SJCRH30 (cell line): Measurements from ENCODE around the gene SOX13. TPM values are rescaled to one million over a fixed set of nuclear protein-coding genes. Genes with fewer than 3 reads are reported as not detected.
A peak's percentile ranks its signal among the peaks of the same experiment; 100 is the strongest.
"Not testable (repeated sequence)": the region's sequence is repeated elsewhere in the genome, so short reads cannot be mapped to it uniquely, and the experiment has no call there.

Experiments
- DNase-seq, 2 experiments: peaks; one replicate each; pipeline ENCODE4 v3.0.0-alpha.2; 2015 to 2020
- H3K27ac ChIP-seq: fragments of 250-450 bp; sonication (Bioruptor Pico); 2 replicates; pipeline ENCODE4 v1.5.1; 2020; ENCODE audit warnings: mild to moderate bottlenecking, moderate library complexity
- H3K27me3 ChIP-seq: fragments of 250-450 bp; sonication (Bioruptor Pico); 2 replicates; pipeline ENCODE4 v1.5.1; 2020; ENCODE audit warnings: mild to moderate bottlenecking, moderate library complexity
- H3K36me3 ChIP-seq: fragments of 250-450 bp; sonication (Bioruptor Pico); 2 replicates; pipeline ENCODE4 v1.5.1; 2020; ENCODE audit warnings: mild to moderate bottlenecking, moderate library complexity
- H3K4me1 ChIP-seq: fragments of 250-450 bp; sonication (Bioruptor Pico); 2 replicates; pipeline ENCODE4 v1.5.1; 2020; ENCODE audit warnings: mild to moderate bottlenecking, moderate library complexity
- H3K4me3 ChIP-seq: fragments of 250-450 bp; sonication (Bioruptor Pico); 2 replicates; pipeline ENCODE4 v1.5.1; 2020; ENCODE audit warnings: mild to moderate bottlenecking, moderate library complexity
- H3K9me3 ChIP-seq: fragments of 250-450 bp; sonication (Bioruptor Pico); replicated peaks from 2 replicates; pipeline ENCODE4 v1.5.1; 2020; ENCODE audit warnings: mild to moderate bottlenecking, moderate library complexity
- total RNA-seq: library from RNA; depleted of rRNA; stranded (reverse); fragments of >200 nt; shearing (Covaris generic); gene quantifications from 2 replicates; pipeline ENCODE4 v1.2.3, GENCODE V29; 2014

The SOX13 gene
- total RNA-seq, 1 experiment from 2014 or later = 35.1 TPM

DNA sequence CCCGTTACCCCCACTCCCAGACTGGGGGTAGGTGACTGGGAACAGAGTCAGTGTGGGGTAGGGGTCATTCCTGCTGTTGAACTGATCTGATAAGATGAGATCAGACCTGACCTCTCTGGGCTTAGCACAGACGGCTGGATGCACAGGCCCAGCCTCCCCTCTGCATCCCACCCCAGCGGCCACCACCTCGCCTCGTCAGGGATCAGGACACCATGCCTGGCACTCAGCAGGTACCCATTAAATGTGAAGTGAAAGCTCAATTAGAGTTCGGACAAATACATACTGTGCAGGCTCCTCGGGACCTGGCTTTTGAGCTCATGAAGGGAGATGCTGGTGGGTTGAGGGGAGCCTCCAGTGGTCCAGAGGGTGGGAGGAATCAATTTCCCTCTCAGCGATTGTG lies 15.7 kb downstream of the SOX13 start:
- Histone ChIP-seq H3K27ac (no peak overlapping the region), H3K4me1 (peaks cover 30% of the 10 kb centered on the region), H3K9me3 (no peaks in the 10 kb centered on the region), H3K27me3 (no peaks in the 10 kb centered on the region), H3K4me3 (no peak overlapping the region), H3K36me3 (no peaks in the 10 kb centered on the region)
- no peak for DNase-seq

DNA sequence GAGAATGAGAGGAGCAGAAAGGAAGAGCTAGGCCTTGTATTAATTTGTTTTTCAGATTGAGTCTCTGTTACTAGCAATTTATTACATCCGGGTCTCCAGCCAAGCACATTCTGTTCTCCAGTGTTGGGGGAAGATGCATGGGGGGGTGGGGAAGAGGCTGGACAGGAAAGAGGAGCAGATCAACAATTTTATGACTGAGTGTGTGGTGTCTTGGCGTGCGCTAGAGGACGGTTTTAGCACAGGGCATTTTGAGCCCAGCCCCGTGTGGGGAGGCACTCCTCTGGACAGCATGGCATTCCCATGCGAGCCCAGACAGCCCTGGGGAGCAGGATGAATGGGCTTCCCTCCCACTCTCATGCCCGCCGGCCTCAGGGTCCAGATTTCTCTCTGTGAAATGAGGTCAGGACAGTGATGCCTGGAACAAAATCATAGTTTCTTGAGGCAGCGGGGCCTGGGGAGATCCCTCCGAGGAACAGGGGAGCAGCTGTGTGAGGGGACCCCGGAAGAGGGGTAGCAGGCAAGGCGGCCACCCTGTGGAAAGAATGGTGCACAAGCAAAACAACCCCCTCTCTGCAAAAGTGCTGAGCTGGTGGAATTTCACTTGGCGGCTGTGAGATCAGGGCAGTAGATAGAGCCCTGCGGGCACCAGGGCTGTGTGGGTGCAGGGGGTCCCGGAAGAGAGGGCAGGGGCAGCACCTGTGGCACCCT lies 16.3 kb downstream of the SOX13 start:
- H3K4me1 ChIP-seq = peaks cover 30% of the 10 kb centered on the region
- DNase-seq = no peak
- H3K36me3 ChIP-seq = no peaks in the 10 kb centered on the region
- no peaks in the 10 kb centered on the region for H3K27me3 ChIP-seq
- no peak overlapping the region for H3K27ac ChIP-seq
- no peak overlapping the region for H3K4me3 ChIP-seq
- no peaks in the 10 kb centered on the region for H3K9me3 ChIP-seq

DNA sequence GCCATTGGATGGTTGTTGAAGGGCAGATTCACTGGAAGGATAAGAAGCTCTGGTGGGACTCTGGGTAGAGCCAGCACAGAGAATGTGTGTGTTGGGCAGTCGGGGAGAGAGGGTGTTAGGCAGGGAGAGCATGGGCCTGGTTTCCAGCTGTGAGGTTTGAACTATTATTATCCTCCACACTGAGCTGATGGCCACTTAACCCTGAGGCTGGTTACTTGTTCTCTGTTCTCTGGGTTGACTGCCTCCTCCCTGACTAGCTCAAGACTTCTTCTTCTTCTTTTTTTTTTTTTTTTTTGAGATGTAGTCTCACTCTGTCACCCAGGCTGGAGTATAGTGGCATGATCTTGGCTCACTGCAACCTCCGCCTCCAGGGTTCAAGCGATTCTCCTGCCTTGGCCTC lies 17.2 kb downstream of the SOX13 start:
- peaks cover 33% of the 10 kb centered on the region for H3K4me1 ChIP-seq
- H3K9me3 ChIP-seq, H3K36me3 ChIP-seq, DNase-seq, H3K27ac ChIP-seq, H3K4me3 ChIP-seq, H3K27me3 ChIP-seq: not testable (repeated sequence)

DNA sequence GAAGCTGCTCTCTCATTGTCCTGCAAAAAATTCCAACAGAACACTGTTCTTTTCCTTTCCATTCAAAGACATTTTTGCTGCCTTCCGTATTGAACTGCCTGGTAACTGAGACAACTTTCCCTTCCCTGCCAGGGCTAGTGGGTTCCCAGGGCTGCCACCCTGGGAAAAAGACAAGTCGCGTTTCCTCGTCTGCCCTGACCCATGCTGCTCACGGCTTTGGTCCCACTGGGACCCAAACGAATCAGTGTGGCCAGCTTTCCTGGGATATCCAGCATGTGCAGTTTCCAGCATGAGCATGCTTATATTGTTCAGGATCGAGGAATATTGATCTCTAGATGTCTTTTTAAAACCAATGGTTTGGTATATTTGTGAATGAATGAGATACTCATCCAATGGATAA lies 18.2 kb downstream of the SOX13 start:
- no peak for DNase-seq
- no peak overlapping the region for H3K27ac ChIP-seq
- no peak overlapping the region for H3K4me3 ChIP-seq
- H3K9me3 ChIP-seq = no peaks in the 10 kb centered on the region
- H3K36me3 ChIP-seq = no peaks in the 10 kb centered on the region
- no peaks in the 10 kb centered on the region for H3K27me3 ChIP-seq
- peaks cover 38% of the 10 kb centered on the region for H3K4me1 ChIP-seq

DNA sequence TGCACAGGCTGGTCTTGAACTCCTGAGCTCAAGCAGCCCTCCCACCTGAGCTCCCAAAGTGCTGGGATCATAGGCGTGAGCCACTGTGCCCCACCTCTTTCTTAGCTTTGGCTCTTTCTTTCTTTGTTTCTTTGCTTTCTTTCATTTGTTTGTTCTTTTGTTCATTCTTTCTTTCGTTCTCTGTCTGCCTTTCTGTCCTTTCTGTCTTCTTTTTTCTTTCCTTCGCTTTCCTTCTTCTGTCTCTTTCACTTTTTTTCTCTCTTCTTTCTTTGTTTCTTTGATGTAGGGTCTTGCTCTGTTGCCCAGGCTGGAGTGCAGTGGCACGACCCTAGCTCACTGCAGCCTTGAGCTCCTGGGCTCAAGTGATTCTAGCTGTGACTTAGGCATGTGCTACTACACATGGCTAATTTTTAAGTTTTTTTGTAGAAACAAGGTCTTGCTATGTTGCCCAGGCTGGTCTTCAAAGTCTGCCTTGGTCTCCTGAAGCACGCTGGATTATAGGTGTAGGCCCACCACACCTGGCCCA lies 18.9 kb downstream of the SOX13 start:
- DNase-seq = no peak

DNA sequence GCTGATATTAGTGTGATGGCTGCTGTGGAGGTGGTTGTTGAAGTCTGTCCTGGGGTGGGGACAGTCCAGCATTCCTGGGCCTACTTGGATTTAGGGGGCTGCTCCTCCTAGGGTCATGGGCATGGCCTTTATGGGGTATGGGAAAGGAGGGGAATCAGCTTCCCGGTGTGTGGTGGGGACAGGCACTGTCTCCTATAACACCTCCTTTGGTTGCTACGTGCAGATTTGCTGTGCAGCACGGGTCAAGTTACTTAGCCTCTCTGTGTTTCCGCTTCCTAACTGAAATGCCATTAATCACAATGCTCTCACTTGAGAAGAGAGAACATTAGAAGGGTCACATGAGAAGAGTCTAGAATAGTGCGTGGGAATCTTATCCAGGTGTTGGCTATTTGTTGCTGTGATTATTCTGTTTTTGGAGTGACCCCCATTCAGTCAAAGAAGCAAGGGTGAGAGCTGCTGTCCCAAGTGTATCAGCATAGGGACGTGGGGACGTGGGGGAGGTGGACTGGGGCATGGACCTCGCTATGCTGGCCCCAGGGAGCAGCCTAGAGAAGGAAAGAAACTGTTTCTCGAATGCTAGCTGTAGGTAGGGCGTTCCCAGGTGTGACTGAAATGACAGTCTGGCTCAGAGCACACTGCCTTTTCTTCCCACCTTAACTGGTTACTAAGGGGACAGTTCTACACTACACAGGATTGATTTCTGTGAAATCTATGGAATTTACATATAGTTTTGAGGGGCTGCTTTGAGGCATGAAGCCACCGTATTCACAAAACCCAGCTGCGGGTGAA lies 19.9 kb downstream of the SOX13 start:
- H3K36me3 ChIP-seq = no peaks in the 10 kb centered on the region
- H3K9me3 ChIP-seq = no peaks in the 10 kb centered on the region
- H3K27me3 ChIP-seq = no peaks in the 10 kb centered on the region
- no peak overlapping the region for H3K27ac ChIP-seq
- DNase-seq = no peak
- peaks cover 38% of the 10 kb centered on the region for H3K4me1 ChIP-seq
- H3K4me3 ChIP-seq = no peak overlapping the region

More for the DNA sequence above, 18.9 kb downstream of the SOX13 start:
- H3K9me3 ChIP-seq = no peaks in the 10 kb centered on the region
- H3K27me3 ChIP-seq = no peaks in the 10 kb centered on the region
- no peaks in the 10 kb centered on the region for H3K36me3 ChIP-seq
- peaks cover 38% of the 10 kb centered on the region for H3K4me1 ChIP-seq
- H3K27ac ChIP-seq = no peak overlapping the region
- H3K4me3 ChIP-seq = no peak overlapping the region

DNA sequence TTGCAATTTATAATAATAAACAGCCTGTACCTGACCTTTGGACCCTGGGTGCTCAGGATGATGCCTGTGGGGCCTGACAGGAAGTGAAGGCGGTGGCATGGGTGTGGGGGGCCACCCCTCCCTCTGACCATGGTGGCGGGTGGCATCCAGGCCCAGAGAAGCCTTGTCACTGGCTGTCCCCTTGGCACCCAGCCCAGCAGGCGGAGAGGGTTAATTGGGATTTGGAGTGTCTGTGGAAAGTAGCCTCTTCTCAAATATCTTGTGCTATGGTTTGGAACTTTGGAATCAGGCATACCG lies 20.5 kb downstream of the SOX13 start:
- Histone ChIP-seq H3K9me3 (no peaks in the 10 kb centered on the region), H3K4me1 (peaks cover 35% of the 10 kb centered on the region), H3K4me3 (no peak overlapping the region), H3K36me3 (no peaks in the 10 kb centered on the region), H3K27ac (no peak overlapping the region), H3K27me3 (no peaks in the 10 kb centered on the region)
- DNase-seq = peak; percentile 70 to 72

DNA sequence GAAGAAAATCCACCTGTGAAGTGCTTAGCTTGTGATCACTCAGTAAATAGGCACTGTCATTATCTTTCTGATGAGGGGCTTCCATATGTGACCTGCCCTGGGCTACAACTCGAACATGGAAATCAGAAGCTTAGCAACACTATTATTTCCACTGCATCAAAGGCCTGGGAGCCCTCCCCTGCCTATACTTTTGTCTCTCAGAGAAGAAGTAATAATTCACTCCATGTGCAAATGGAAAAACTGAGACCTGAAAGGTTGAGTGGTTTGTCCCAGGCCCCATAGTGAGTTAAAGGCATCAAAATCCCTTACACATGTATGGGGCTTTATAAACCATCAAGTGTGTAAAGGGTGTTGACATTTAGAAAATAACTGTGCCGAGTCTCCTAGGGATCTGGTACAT lies 20.9 kb downstream of the SOX13 start:
- Histone ChIP-seq H3K9me3 (no peaks in the 10 kb centered on the region), H3K4me3 (no peak overlapping the region), H3K27me3 (no peaks in the 10 kb centered on the region), H3K36me3 (no peaks in the 10 kb centered on the region), H3K4me1 (peaks cover 35% of the 10 kb centered on the region), H3K27ac (no peak overlapping the region)
- no peak for DNase-seq

DNA sequence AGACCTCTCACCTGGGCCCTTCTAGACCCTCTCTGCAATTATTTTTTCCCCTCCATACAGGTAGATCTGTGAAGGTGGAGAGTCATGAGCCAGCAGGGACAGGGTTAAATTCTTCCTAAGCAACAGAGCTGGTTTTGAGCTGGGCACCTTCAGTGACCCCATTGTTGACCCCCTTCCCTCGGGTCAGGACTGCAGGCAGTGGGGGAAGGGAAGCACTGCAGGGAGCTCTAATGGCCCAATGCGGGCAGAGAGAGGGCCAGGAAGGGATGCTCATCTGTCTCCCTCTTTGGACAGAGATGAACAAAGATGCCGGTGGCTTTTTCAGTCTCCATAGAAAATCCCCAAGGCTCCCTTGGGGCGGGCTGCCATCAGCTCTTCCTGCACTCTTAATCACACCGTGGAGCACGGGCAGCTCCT lies 21.4 kb downstream of the SOX13 start:
- no peaks in the 10 kb centered on the region for H3K36me3 ChIP-seq
- peaks cover 35% of the 10 kb centered on the region for H3K4me1 ChIP-seq
- H3K9me3 ChIP-seq = no peaks in the 10 kb centered on the region
- peak; percentile 47 to 64 for DNase-seq
- peak overlapping the region; percentile 21; the same call in 1 of the 2 replicates for H3K27ac ChIP-seq
- H3K27me3 ChIP-seq = no peaks in the 10 kb centered on the region
- H3K4me3 ChIP-seq = 0 out of 2 replicates have a peak overlapping the region, but pooled peaks have one; percentile 3

DNA sequence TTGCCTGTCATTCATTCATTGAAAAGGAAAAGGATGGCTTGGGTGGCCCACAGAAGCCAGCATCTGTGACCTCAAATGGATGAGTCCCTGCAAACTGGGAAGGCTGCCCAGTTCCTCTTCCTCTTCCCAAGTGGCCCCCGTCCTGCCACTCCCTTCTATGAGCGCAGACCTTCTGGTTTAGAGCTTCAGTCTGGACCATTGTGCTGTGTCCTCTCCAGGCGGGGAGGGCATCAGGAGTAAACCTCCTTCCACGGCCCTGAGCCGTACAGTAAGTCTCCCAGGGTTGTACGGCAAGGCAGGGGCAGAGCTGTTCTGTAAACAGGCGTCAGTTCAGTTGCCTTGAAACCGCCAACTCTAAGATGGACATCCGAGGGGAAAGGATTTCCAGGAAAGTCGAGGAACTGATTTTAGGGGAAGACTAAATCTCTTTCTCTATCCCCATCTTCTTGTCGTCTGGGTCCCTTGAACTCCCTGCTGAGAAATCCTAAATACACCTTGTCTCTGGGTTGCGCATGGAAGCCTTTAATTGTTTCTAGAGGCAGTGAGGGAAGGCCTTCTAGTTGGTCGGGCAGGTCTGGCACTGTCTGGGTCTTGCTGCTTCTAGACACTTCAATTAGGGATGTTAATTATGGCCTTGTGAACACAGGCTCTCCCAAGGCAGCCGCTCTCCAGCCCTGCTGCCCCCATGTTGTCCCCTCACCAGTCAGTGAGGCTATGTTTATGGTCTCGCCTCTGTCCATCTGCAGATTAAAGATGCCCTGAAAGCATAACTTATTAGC lies 22.1 kb downstream of the SOX13 start:
- peak overlapping the region; percentile 21; the same call in 1 of the 2 replicates for H3K27ac ChIP-seq
- no peaks in the 10 kb centered on the region for H3K9me3 ChIP-seq
- H3K4me1 ChIP-seq = peaks cover 35% of the 10 kb centered on the region
- DNase-seq = peak; percentile 44 to 61
- no peaks in the 10 kb centered on the region for H3K27me3 ChIP-seq
- 0 out of 2 replicates have a peak overlapping the region, but pooled peaks have one; percentile 3 for H3K4me3 ChIP-seq
- H3K36me3 ChIP-seq = no peaks in the 10 kb centered on the region

DNA sequence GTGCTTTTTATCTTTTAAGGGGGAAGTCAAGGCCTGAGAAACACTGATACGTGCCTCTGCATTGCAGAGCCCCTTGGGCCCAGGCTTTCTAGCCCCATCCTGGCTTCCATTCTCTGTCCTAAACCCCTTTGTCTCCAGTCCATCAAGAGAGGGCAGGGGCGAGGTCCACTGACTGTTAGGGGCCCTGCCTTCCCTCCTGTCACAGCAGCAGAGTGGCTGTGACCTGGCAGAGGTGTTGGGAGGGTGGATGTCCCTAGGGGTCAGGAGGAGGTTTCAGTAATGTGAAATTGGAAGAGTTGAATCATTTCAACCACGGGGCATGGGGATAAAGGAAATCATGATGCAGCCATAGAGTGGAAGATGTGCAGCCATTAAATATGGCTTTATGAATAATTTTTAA lies 24.0 kb downstream of the SOX13 start:
- no peak for DNase-seq
- no peaks in the 10 kb centered on the region for H3K36me3 ChIP-seq
- no peak overlapping the region for H3K4me3 ChIP-seq
- no peaks in the 10 kb centered on the region for H3K9me3 ChIP-seq
- H3K27ac ChIP-seq = no peak overlapping the region
- no peaks in the 10 kb centered on the region for H3K27me3 ChIP-seq
- peaks cover 35% of the 10 kb centered on the region for H3K4me1 ChIP-seq

DNA sequence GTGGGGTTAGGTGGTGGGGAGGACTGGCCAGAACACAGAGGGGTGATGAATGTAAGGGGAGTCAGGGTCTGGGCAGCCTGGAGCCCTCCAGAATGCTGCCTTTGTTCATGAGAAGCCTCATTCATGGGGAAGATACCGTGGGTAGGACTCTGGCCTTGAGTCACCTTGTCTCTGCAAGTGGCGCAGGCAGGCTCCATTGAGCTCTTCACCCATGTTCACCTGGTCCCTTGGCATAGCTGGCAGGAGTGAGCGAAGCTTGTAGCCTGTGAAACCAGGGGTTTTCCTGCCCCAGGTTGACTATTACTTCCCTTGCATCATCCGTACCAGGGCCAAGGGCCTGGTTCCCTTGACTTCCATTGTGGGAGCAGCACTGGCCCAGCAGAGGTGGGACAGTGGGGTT lies 25.8 kb downstream of the SOX13 start:
- no peaks in the 10 kb centered on the region for H3K27me3 ChIP-seq

DNA sequence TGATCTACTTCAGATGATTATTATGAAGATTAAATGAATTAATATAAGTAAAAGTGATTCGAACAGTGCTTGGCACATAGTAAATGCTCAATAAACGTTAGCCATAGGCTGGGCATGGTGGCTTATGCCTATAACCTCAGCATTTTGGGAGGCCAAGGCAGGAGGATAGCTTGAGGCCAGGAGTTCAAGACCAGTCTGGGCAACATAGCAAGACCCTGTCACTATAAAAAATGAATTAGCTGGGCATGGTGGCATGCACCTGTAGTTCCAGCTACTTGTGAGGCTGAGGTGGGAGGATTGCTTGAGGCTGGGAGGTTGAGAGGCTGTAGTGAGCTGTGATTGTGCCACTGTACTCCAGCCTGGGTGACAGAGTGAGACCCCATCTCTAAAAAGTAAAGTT lies 26.8 kb downstream of the SOX13 start:
- not testable (repeated sequence) for H3K27me3 ChIP-seq, H3K9me3 ChIP-seq, H3K4me3 ChIP-seq, DNase-seq, H3K27ac ChIP-seq, H3K36me3 ChIP-seq
- H3K4me1 ChIP-seq = peaks cover 28% of the 10 kb centered on the region

More for the DNA sequence above, 25.8 kb downstream of the SOX13 start:
- Histone ChIP-seq H3K27ac (no peak overlapping the region), H3K9me3 (no peaks in the 10 kb centered on the region), H3K36me3 (no peaks in the 10 kb centered on the region), H3K4me3 (no peak overlapping the region), H3K4me1 (peaks cover 30% of the 10 kb centered on the region)
- no peak for DNase-seq

DNA sequence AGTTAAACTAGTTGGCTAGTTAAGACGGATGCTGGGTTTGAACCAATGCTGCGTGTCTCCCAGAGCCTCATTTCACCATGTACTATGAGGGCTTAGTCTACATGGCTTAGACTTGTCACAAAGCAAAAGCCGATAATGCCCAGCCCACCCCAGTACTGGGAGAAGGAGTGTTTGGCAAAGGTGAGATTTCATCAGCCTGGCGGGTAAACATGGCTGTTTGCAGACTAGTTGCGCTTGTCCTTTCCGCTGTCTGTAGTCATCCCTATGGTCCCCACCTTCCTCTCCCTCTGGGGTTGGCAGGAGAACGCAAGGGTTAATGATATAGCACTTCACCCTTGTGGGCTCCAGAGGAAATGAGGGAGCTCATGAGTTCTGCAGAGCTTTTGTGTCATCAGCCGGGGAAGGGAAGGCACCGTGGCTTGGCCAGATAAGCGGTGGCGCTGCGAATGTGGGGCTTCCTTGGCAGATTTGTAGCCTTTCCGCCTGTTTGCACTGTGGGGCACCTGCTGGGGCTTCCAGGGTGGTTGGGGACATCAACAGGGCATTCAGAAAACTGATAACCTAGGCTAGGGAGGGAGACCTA lies 29.2 kb downstream of the SOX13 start:
- H3K27me3 ChIP-seq = no peaks in the 10 kb centered on the region
- no peaks in the 10 kb centered on the region for H3K9me3 ChIP-seq
- no peak overlapping the region for H3K4me3 ChIP-seq
- H3K4me1 ChIP-seq = peaks cover 18% of the 10 kb centered on the region
- H3K27ac ChIP-seq = no peak overlapping the region
- H3K36me3 ChIP-seq = no peaks in the 10 kb centered on the region
- no peak for DNase-seq
